WTC11 (cell line): ENCODE data around the gene CDK5. TPM values are rescaled to one million over a fixed set of nuclear protein-coding genes. Genes with fewer than 3 reads are reported as not detected.

Source experiments
- ATAC-seq: fragments of 200-7000 bp; cut with Tn5 transposase; 2 replicates; pipeline ENCODE4 v1.10.0; 2021; ENCODE audit warnings: mild to moderate bottlenecking, moderate library complexity
- CTCF ChIA-PET: fragments of 300-600 bp; sonication (Branson Sonifier 250); formaldehyde crosslinking; loops from one replicate; lab custom pipeline; 2021; ENCODE audit warnings: antibody characterized with exemption; lab: Charles Lee
- POLR2A ChIA-PET: fragments of 350-600 bp; sonication (Branson Sonifier 250); formaldehyde crosslinking; loops from one replicate; lab custom pipeline; 2021; ENCODE audit warnings: antibody characterized with exemption; lab: Charles Lee
- DNase-seq: peaks from one replicate; pipeline ENCODE4 v3.0.0; 2021; ENCODE audit warnings: low spot score
- H3K27ac Mint-ChIP-seq: 2 replicates; pipeline ENCODE4 v1.8.0; 2021; ENCODE audit warnings: mixed read lengths
- H3K27me3 Mint-ChIP-seq: 2 replicates; pipeline ENCODE4 v1.8.0; 2021; ENCODE audit warnings: low read depth, mild to moderate bottlenecking, moderate library complexity, mixed read lengths
- H3K36me3 Mint-ChIP-seq: 2 replicates; pipeline ENCODE4 v1.8.0; 2021; ENCODE audit warnings: mixed read lengths
- H3K4me1 Mint-ChIP-seq: 2 replicates; pipeline ENCODE4 v1.8.0; 2022; ENCODE audit warnings: mixed read lengths
- H3K4me3 Mint-ChIP-seq: 2 replicates; pipeline ENCODE4 v1.8.0; 2021; ENCODE audit warnings: mild to moderate bottlenecking, moderate library complexity, mixed read lengths
- H3K9me3 Mint-ChIP-seq: 2 replicates; pipeline ENCODE4 v1.8.0; 2021; ENCODE audit warnings: mixed read lengths
- ARID4B ChIP-seq: sonication (generic); formaldehyde crosslinking; IDR thresholded peaks from 2 replicates; pipeline ENCODE4 v1.8.0; 2023; ENCODE audit warnings: missing genetic modification reagents, mild to moderate bottlenecking, borderline replicate concordance
- CREM ChIP-seq: sonication (generic); formaldehyde crosslinking; IDR thresholded peaks from 2 replicates; pipeline ENCODE4 v1.8.1; 2022; ENCODE audit warnings: mild to moderate bottlenecking, missing genetic modification reagents, moderate library complexity
- FOXJ3 ChIP-seq: sonication (generic); formaldehyde crosslinking; IDR thresholded peaks from 2 replicates; pipeline ENCODE4 v1.9.0; 2021; ENCODE audit warnings: missing genetic modification reagents, mild to moderate bottlenecking, borderline replicate concordance
- IRF2 ChIP-seq: sonication (generic); formaldehyde crosslinking; IDR thresholded peaks from 2 replicates; pipeline ENCODE4 v1.8.0; 2022; ENCODE audit warnings: low read depth, missing genetic modification reagents, borderline replicate concordance
- JAZF1 ChIP-seq: fragments of 250-450 bp; sonication (Bioruptor Pico); IDR thresholded peaks from 2 replicates; pipeline ENCODE4 v1.9.0; 2021; ENCODE audit warnings: moderate library complexity, mild to moderate bottlenecking, inconsistent platforms
- KAT7 ChIP-seq: sonication (generic); formaldehyde crosslinking; IDR thresholded peaks from 2 replicates; pipeline ENCODE4 v1.8.1; 2023; ENCODE audit warnings: missing genetic modification reagents, mild to moderate bottlenecking, borderline replicate concordance
- MYBL2 ChIP-seq: sonication (generic); formaldehyde crosslinking; IDR thresholded peaks from 2 replicates; pipeline ENCODE4 v1.8.1; 2023; ENCODE audit warnings: mild to moderate bottlenecking, moderate library complexity, missing genetic modification reagents
- NR3C1 ChIP-seq: sonication (generic); formaldehyde crosslinking; conservative IDR thresholded peaks from 2 replicates; pipeline ENCODE4 v1.8.1; 2023; ENCODE audit warnings: low read depth, mild to moderate bottlenecking, missing genetic modification reagents
- PREB ChIP-seq: sonication (generic); formaldehyde crosslinking; IDR thresholded peaks from 2 replicates; pipeline ENCODE4 v1.8.1; 2022; ENCODE audit warnings: mild to moderate bottlenecking, missing genetic modification reagents, moderate library complexity, borderline replicate concordance
- RELA ChIP-seq: sonication (generic); formaldehyde crosslinking; IDR thresholded peaks from 2 replicates; pipeline ENCODE4 v1.8.1; 2022; ENCODE audit warnings: missing genetic modification reagents, mild to moderate bottlenecking, borderline replicate concordance
- TEAD4 ChIP-seq: sonication (generic); formaldehyde crosslinking; IDR thresholded peaks from 2 replicates; pipeline ENCODE4 v1.8.0; 2022; ENCODE audit warnings: mild to moderate bottlenecking, missing genetic modification reagents
- TP53 ChIP-seq: sonication (generic); formaldehyde crosslinking; IDR thresholded peaks from 2 replicates; pipeline ENCODE4 v1.8.1; 2023; ENCODE audit warnings: mild to moderate bottlenecking, missing genetic modification reagents
- ZNF317 ChIP-seq: sonication (generic); formaldehyde crosslinking; IDR thresholded peaks from 2 replicates; pipeline ENCODE4 v1.8.1; 2023; ENCODE audit warnings: low read depth, mild to moderate bottlenecking, moderate library complexity, missing genetic modification reagents, borderline replicate concordance
- total RNA-seq: library from RNA; stranded (reverse); gene quantifications from 3 replicates; pipeline ENCODE4 v1.2.3, GENCODE V29; 2021

The CDK5 gene
- total RNA-seq, 1 experiment from 2014 or later, result 27.8 TPM

DNA sequence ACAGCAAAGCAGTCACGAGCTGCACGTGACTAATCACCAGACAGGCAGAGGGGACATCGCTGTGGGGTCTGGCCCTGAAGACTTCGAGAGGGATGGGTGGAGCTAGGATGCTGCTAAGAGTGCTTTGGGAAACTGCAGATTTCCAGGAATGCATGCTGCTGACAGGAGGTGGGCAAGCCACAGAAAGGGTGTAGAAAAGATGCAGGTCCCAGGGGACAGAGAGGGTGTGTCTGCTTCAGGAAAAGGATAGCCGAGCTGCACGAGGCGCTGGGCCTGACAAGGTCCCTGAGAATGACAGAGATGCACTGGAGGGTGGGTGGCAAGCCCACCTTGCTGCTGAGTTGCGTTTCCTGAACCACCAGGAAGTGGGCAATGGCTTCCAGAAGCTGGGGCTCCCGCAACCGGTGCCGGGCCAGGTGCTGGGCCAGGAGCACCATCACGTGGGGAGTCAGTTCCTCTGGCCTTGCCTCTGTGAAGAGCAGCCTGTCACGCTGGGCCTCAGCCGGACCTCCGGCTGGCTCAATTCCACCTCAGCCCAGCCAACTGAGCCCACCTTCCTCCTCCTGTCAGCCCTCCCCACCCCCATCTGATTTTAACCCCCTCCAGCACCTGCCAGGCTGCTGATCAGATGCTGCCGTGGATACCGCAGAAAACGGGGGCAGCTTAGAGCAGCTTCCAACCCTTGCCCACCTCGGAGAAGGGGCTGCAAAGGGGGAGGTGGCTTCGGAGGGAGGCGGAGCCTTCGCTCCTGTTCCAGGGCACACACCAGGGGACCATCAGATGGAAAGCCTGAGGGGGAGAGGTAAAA is 20.7 kb upstream of the CDK5 start (continued):
- TF ChIP-seq FOXJ3 (CRISPR knock-in tag), result no peak
- no peak for TF ChIP-seq KAT7
- no peak for TF ChIP-seq CREM (CRISPR knock-in tag)
- no peak for TF ChIP-seq ARID4B (CRISPR knock-in tag)

DNA sequence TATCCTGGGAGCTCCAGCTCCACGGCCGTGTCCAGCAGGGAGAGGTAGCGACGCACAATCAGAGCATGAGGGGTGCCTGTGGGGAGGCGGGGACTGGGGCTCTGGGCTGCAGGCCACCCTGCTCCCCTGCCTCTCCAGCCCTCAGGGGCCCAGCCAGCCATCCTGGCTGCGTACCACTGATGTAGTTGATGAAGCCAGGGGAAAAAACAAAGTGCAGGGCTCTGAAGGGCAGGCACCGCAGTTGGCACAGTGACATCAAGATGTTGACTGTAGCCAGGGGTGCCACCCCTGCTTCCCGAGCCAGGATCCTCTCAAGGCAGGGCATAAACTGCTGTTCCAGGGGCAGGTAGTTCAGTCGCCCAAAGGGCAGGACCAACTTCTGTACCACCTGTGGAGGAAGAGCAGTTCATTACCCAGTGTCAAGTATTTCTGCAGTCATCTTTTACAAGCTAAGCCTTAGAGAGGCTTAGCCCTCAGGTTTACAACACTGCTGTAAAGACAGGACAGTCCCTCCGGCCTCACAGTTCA is 20.1 kb upstream of the CDK5 start:
- POLR2A ChIA-PET, result interaction anchor here (1.1 to 2.2 kb wide), 2 partner anchors 9 to 15 kb away, joined by 4 to 13 read pairs; no protein-coding TSS in a partner anchor
- Mint-ChIP-seq H3K4me1 (peaks cover 35% of the 10 kb centered on the region), H3K4me3 (peak overlapping the region; percentile 24), H3K27ac (no peak overlapping the region; the same call in 1 of the 2 replicates), H3K36me3 (peaks cover 20% of the 10 kb centered on the region), H3K9me3 (no peaks in the 10 kb centered on the region), H3K27me3 (no peaks in the 10 kb centered on the region)
- no peak for ATAC-seq
- CTCF ChIA-PET, result interaction anchor here (0.6 to 4.8 kb wide), 13 partner anchors 8 to 90 kb away, joined by 3 to 64 read pairs (median 3); partner anchors contain the start of genes ABCB8 and AGAP3
- TF ChIP-seq MYBL2 (CRISPR knock-in tag), result no peak
- no peak for TF ChIP-seq JAZF1 (CRISPR knock-in tag)
- no peak for TF ChIP-seq ZNF317 (CRISPR knock-in tag)
- TF ChIP-seq RELA (CRISPR knock-in tag), result no peak
- TF ChIP-seq NR3C1 (CRISPR knock-in tag), result no peak
- no peak for TF ChIP-seq TEAD4
- no peak for TF ChIP-seq PREB (CRISPR knock-in tag)
- no peak for TF ChIP-seq ARID4B (CRISPR knock-in tag)
- TF ChIP-seq IRF2 (CRISPR knock-in tag), result no peak
- no peak for TF ChIP-seq TP53 (CRISPR knock-in tag)
- DNase-seq, result no peak
